Fibroblast of pulmonary artery (primary cell): Measurements from ENCODE around the gene GPBAR1.

Experiments
- DNase-seq: peaks from one replicate; pipeline ENCODE4 v3.0.0-alpha.2; 2010; ENCODE audit warnings: low read depth
- H3K4me3 ChIP-seq: replicated peaks from 2 replicates; pipeline ENCODE4 v1.5.1; 2011; ENCODE audit warnings: low read depth, mild to moderate bottlenecking, control low read depth, low read length, moderate library complexity
- TF ChIP-seq, protein P1 (sequence below): IDR thresholded peaks from 2 replicates; pipeline ENCODE4 v1.5.1; 2011; ENCODE audit warnings: mild to moderate bottlenecking, control low read depth, low read length, inconsistent platforms; ENCODE audit errors: missing control alignments

The GPBAR1 gene

DNA sequence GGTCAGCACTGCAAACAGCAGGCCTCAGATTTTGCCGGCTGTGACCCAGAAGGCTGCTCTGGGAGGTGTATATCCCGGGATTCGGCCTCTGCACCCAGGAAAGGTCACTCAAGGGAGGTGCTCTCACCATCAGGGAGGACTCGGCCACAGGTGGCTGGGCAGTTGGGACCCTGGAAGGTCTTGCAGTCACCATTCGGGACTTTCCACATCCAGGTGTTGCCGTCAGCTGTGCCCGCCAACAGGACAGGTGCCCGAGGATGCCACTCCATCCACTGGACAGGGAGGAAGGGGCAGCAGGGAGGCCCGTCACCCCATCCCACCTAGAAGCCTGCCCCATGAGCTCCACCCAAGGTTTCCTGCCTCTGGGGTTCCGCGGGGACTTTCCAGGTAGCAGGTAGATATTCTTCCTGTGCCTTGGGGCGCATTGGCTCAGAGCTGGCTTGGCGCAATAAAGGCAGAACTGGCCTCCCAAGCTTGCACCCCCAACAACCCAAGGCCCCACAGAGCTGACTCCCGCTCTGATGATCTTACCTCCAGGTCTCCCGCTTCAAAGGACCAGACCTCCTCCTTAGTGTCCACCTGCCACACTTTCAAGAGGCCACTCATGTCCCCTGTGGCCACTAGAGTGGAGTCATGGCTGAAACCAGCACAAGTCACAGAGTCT lies 5.6 kb downstream of the GPBAR1 start:
- no peak for DNase-seq
- no peak overlapping the region for H3K4me3 ChIP-seq
- TF ChIP-seq, protein P1, sequence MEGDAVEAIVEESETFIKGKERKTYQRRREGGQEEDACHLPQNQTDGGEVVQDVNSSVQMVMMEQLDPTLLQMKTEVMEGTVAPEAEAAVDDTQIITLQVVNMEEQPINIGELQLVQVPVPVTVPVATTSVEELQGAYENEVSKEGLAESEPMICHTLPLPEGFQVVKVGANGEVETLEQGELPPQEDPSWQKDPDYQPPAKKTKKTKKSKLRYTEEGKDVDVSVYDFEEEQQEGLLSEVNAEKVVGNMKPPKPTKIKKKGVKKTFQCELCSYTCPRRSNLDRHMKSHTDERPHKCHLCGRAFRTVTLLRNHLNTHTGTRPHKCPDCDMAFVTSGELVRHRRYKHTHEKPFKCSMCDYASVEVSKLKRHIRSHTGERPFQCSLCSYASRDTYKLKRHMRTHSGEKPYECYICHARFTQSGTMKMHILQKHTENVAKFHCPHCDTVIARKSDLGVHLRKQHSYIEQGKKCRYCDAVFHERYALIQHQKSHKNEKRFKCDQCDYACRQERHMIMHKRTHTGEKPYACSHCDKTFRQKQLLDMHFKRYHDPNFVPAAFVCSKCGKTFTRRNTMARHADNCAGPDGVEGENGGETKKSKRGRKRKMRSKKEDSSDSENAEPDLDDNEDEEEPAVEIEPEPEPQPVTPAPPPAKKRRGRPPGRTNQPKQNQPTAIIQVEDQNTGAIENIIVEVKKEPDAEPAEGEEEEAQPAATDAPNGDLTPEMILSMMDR, result no peak

- DNase-seq, result no peak
- no peak overlapping the region for H3K4me3 ChIP-seq
- TF ChIP-seq, protein P1, result no peak
Observed at GRCh38 chr2:218267259-218267658, 6.4 kb downstream of the GPBAR1 start.

GRCh38 chr2:218269900-218270720 lies 9.3 kb downstream of the GPBAR1 start, which contains the start of the genes AAMP and PNKD:
TSS of gene AAMP (minus strand) at chr2:218270137. CDS start at chr2:218270086, 51 bp downstream.
TSS of gene PNKD (plus strand) at chr2:218270519. CDS start at chr2:218270536, 17 bp downstream.
- peak; percentile 100 for DNase-seq
- H3K4me3 ChIP-seq, result peak within 1 kb of the TSS; percentile 97
- TF ChIP-seq, protein P1, result no peak

GRCh38 chr2:218270721-218271486 lies 10.1 kb downstream of the GPBAR1 start:
- DNase-seq, result no peak
- peak overlapping the region; percentile 97 for H3K4me3 ChIP-seq
- TF ChIP-seq, protein P1, result no peak

DNA sequence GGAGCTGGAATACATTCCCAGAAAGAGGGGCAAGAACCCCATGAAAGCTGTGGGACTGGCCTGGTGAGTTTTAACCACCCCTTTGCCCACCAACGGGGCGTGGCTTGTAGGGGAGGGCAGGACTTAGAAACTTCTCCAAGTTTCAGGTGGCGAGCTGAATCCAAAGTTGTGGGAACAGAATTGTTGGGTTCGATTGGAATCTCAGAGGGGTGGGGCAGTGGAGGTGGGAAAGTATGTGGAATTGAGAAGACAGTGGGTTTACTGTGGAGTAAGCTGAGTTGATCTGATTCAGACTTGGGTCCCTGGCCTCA lies 10.6 kb downstream of the GPBAR1 start:
- DNase-seq, result no peak
- H3K4me3 ChIP-seq, result peak overlapping the region; percentile 97

DNA sequence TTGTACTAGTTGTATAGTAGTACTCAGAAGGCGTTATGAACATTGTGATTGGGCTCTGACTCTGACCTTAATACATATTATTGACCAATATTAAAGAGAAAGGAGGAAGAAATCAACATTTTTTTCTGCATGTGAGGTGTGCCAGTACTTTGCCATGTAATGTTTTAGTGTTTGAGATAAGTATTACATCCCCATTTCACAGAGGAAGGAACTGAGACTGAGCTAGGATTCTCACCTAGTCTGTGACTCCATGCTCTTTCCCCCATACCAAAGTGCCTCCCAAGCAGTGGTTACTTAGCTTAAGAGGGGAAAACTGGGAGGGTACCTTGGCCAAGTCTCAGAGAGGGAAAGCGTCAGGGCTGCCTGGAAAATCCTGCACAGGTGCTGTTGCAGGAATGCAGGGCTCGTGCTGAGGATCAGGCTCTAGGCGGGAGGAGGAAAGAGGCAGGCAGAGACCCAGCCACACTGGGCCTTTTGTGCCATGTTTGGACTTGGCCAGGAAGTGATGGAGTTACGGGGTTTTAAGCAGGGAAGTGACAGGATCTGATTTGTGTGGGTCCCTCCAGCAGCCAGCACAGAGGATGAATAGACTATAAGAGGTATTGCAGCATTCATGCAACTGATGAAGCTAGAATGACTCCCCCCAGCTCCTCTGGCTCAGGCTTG lies 11.2 kb downstream of the GPBAR1 start:
- no peak for DNase-seq
- TF ChIP-seq, protein P1, result no peak
- H3K4me3 ChIP-seq, result no peak overlapping the region

More for the DNA sequence above, 10.6 kb downstream of the GPBAR1 start:
- TF ChIP-seq, protein P1, result no peak
